ENCODE data around the gene CDK10.

CDK10 gene

GRCh38 chr16:89717688-89718505, 31.4 kb downstream of the CDK10 start:
- TF ChIP-seq HDGF (IDR thresholded peaks at IDR 0.05; ENCODE audit: borderline replicate concordance) (no peak), L3MBTL2 (conservative IDR thresholded peaks at IDR 0.05) (no peak), NFRKB (IDR thresholded peaks at IDR 0.05) (no peak), ELF4 (IDR thresholded peaks at IDR 0.05) (no peak), SUZ12 (IDR thresholded peaks at IDR 0.05) (no peak), FOXK2 (IDR thresholded peaks at IDR 0.05) (no peak)
- TF ChIP-seq, protein P1, sequence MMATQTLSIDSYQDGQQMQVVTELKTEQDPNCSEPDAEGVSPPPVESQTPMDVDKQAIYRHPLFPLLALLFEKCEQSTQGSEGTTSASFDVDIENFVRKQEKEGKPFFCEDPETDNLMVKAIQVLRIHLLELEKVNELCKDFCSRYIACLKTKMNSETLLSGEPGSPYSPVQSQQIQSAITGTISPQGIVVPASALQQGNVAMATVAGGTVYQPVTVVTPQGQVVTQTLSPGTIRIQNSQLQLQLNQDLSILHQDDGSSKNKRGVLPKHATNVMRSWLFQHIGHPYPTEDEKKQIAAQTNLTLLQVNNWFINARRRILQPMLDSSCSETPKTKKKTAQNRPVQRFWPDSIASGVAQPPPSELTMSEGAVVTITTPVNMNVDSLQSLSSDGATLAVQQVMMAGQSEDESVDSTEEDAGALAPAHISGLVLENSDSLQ (IDR thresholded peaks at IDR 0.05): no peak
- POLR2A ChIA-PET: interaction anchor here (2.2 kb wide), 1 partner anchor 11 kb away, joined by 14 read pairs; no protein-coding TSS in a partner anchor
- DNase-seq (ENCODE audit: extremely low spot score): no peak
- CTCF ChIA-PET: interaction anchor here (0.7 kb wide), 1 partner anchor 12 kb away, joined by 5 read pairs; no protein-coding TSS in a partner anchor

DNA sequence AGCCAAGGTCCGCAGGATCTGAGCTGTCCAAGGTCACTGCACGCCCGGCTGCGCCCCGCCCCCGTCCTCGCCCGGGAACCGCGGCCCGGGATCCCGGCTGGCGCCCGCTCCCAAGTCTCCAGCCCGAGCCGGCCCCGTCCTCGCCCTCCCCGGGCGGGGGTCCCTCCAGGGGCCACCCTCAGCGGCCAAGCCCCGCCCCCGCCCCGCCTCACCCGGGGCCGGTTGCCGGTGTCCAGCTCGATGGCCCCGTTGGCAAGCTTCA, 34.0 kb downstream of the CDK10 start:
- TF ChIP-seq TARDBP (IDR thresholded peaks at IDR 0.05) (no peak), NFRKB (IDR thresholded peaks at IDR 0.05) (no peak), FOXA1 (IDR thresholded peaks at IDR 0.05) (no peak), BHLHE40 (IDR thresholded peaks at IDR 0.05; ENCODE audit: borderline replicate concordance) (no peak), SUZ12 (IDR thresholded peaks at IDR 0.05) (no peak)
- TF ChIP-seq, protein P1 (IDR thresholded peaks at IDR 0.05): no peak
- ChIA-PET POLR2A (interaction anchor here (0.6 to 1.5 kb wide), 6 partner anchors 9 to 27 kb away, joined by 3 to 8 read pairs (median 4); partner anchors contain the start of gene SPATA2L), CTCF (no interaction called here)
- DNase-seq (ENCODE audit: extremely low spot score): peak; percentile 39

DNA sequence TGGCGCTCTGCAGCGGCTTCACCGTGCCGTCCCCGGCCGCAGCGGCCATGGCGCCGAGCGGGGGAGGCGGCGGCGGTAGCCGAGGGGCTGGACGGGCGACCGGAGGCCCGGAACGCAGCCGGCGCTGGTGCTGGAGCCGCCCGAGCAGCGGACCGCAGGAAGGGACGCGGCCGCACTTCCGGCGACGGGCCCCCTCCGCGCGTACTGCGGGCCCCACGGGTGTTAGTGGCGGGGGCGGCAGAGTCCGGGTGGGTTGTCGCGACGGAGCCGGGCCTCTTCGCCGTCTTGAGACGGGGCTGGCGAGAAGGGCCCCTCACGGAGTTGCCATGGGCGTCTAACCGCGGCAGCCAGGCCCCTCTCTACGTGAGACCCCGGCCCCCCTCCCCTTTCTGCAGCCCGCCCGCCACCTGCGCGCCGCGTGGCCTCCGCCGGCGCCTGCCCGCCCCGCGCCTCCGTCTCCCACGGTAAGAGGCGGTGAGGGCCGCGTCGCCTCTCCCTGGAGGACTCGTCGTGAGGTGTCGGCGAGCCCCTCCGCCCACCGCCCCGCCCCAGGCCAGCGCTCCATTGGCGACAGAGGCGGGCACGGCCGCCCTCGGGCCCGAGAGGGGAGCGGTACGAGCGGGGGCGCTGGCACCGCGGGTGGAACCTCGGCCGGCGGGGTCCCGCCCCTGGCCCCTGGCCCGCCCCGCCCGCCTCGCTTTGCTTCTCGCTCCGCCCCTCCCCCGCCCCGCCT, 34.5 kb downstream of the CDK10 start, which contains the start of the genes VPS9D1 and ZNF276:
Gene VPS9D1 (minus strand): TSS at position 86 of the 733 bp plus-strand sequence. CDS start 37 bp downstream, at position 49.
Gene ZNF276 (plus strand): TSS at position 725 of the 733 bp plus-strand sequence. CDS start 104 bp downstream, outside the sequence.
- TF ChIP-seq ELF4 (IDR thresholded peaks at IDR 0.05) (no peak), HDGF (IDR thresholded peaks at IDR 0.05; ENCODE audit: borderline replicate concordance) (no peak), TARDBP (IDR thresholded peaks at IDR 0.05) (peak; percentile 94), ARNT (IDR thresholded peaks at IDR 0.05) (peak; percentile 68; the same call in 1 of the 2 replicates), FOXM1 (IDR thresholded peaks at IDR 0.05; ENCODE audit: borderline replicate concordance) (peak; percentile 57; the same call in 1 of the 2 replicates), ZNF384 (IDR thresholded peaks at IDR 0.05) (no peak), SP1 (IDR thresholded peaks at IDR 0.05) (no peak), LEF1 (IDR thresholded peaks at IDR 0.05; ENCODE audit: borderline replicate concordance) (peak; percentile 94)
- TF ChIP-seq, protein P1 (IDR thresholded peaks at IDR 0.05): no peak
- POLR2A ChIA-PET: interaction anchor here (0.6 to 1.5 kb wide), 6 partner anchors 9 to 28 kb away, joined by 3 to 8 read pairs (median 4); partner anchors contain the start of gene SPATA2L
- peak; percentile 74 for DNase-seq (ENCODE audit: extremely low spot score)
- CTCF ChIA-PET: no interaction called here

DNA sequence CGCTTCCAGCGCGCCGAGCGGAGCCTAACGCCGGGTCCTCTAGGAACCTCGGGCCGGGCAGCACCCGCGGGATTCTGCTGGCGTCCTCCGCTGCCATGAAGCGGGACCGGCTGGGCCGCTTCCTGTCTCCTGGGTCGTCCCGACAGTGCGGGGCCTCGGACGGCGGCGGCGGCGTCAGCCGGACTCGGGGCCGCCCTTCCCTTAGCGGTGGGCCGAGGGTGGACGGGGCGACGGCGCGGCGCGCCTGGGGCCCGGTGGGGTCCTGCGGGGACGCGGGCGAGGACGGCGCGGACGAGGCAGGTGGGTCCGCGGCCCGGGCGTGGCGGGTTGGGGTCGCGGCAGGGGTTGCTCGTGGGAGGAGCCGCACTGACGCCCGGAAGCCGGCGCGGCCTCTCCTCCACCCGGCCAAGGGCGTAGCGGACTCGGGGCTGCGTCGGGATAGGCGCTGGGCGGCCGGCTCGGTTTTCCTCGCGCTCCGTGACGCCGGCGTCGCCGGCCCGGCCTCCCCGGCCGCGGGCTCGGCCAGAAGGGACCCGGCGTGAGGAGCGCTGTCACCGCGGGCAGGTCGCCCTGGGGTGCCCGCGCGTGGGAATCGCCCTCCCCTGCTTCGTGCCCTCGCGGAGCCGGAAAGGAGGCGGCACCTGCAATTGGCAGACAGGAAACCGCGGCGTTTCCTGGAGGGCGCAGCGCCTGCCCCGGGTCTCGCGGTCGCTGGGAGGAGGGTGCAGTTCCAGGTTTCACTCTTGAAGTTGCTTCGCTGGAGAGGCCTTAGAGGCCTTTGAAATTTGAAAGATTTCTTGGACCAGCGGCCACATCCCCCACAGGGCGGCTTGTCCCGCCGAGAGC, 35.3 kb downstream of the CDK10 start:
- CTCF ChIA-PET: no interaction called here

GRCh38 chr16:89722392-89723278, 36.1 kb downstream of the CDK10 start:
- no peak for TF ChIP-seq L3MBTL2 (conservative IDR thresholded peaks at IDR 0.05)
- TF ChIP-seq BHLHE40 (IDR thresholded peaks at IDR 0.05; ENCODE audit: borderline replicate concordance): no peak
- no peak for TF ChIP-seq LEF1 (IDR thresholded peaks at IDR 0.05; ENCODE audit: borderline replicate concordance)
- TF ChIP-seq FOXK2 (IDR thresholded peaks at IDR 0.05): no peak
- TF ChIP-seq FOXM1 (IDR thresholded peaks at IDR 0.05; ENCODE audit: borderline replicate concordance): no peak
- no peak for TF ChIP-seq NFRKB (IDR thresholded peaks at IDR 0.05)
- no peak for TF ChIP-seq ELF4 (IDR thresholded peaks at IDR 0.05)
- no peak for TF ChIP-seq CTBP1 (IDR thresholded peaks at IDR 0.05; ENCODE audit: borderline replicate concordance)
- TF ChIP-seq, protein P1 (IDR thresholded peaks at IDR 0.05): no peak
- no peak for DNase-seq (ENCODE audit: extremely low spot score)
- POLR2A ChIA-PET: interaction anchor here (0.6 kb wide), 1 partner anchor 12 kb away, joined by 3 read pairs; no protein-coding TSS in a partner anchor
- CTCF ChIA-PET: no interaction called here

More for the DNA sequence above, 35.3 kb downstream of the CDK10 start:
- peak; percentile 61; the same call in 1 of the 2 replicates for TF ChIP-seq LEF1 (IDR thresholded peaks at IDR 0.05; ENCODE audit: borderline replicate concordance)
- no peak for TF ChIP-seq ARNT (IDR thresholded peaks at IDR 0.05)
- POLR2A ChIA-PET: no interaction called here
- no peak for DNase-seq (ENCODE audit: extremely low spot score)

All from HEK293T (cell line).